NCI-H187 (cell line): Measurements from ENCODE around the gene OR11H6.
"Not testable (repeated sequence)": the region's sequence is repeated elsewhere in the genome, so short reads cannot be mapped to it uniquely, and the experiment has no call there.

Experiments used
- DNase-seq, 2 experiments: peaks; one replicate each; lab custom pipeline; 2025; lab: John Stamatoyannopoulos, UW

The OR11H6 gene

GRCh38 chr14:20223410-20223809 lies at the start of gene OR11H6:
Gene OR11H6 (plus strand): TSS chr14:20223710. CDS start chr14:20223710, 0 bp downstream.
- no peak for DNase-seq

GRCh38 chr14:20174205-20174604 lies 49.3 kb upstream of the OR11H6 start:
- DNase-seq = not testable (repeated sequence)

DNA sequence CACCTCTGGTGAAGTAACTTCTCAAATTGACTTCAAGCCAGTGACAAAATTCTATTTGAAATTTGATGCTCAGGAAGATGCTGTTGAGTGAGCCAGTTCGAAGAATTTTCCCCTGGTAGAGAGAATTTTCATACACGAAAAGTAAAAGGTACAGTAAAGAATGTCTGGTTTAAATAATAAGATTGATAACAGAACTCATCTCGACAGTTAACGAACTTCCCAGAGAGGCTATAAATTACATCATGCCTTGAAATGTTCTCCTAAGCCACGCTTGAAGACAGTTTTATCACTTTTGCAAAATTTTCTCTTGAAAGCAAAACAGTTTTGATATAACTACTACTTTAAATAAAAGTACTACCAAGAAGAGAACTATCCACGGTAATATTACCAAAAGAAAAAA lies 47.2 kb upstream of the OR11H6 start:
- DNase-seq = no peak

DNA sequence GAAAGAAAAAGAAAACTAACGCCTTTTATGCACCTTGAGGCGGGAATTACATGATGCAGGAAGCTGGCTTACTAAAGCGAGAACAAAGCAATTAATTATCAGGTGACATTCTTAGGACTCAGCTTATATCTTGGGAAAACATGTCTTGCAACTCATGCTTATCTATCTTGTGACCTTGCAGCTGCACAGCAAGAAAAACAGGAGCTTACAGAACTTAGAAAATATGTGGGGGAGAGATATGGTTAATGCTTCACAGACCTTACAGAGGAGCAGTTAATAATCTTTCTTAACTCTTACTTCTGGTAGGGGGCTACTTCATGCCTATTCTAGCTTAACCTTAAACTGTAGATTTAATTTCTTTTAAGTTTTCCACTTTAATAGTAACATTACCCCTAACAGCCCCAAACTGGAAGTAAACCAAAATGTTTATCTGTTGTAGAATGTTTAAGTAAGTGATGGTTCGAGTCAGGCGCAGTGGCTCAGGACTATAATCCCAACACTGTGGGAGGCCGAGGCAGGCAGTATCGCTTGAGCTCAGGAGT lies 46.0 kb upstream of the OR11H6 start:
- no peak for DNase-seq

DNA sequence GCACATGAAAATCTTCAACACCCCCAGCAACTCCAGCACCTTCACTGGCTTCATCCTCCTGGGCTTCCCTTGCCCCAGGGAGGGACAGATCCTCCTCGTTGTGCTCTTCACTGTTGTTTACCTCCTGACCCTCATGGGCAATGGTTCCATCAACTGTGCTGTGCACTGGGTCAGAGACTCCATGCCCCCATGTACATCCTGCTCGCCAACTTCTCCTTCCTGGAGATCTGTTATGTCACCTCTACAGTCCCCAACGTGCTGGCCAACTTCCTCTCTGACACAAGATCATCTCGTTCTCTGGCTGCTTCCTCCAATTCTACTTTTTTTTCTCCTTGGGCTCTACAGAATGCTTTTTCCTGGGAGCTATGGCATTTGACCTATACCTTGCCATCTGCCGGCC lies 44.3 kb upstream of the OR11H6 start:
- no peak for DNase-seq

DNA sequence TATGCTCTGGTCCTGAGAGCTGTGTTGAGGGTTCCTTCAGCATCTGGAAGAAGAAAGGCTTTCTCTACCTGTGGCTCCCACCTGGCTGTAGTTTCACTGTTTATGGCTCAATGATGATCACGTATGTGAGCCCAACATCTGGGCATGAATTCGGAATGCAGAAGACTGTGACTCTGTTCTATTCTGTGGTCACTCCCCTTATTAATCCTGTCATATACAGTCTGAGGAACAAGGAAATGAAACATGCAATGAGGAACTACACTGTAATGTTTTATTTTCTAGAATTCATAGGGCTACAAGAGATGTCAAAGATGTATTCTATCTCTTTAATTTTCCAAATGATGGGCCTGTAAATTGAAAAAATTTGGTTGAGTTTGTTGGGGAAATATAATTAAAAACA lies 43.6 kb upstream of the OR11H6 start:
- DNase-seq = no peak

- no peak for DNase-seq
Observed at GRCh38 chr14:20180486-20180885, 43.0 kb upstream of the OR11H6 start.

DNA sequence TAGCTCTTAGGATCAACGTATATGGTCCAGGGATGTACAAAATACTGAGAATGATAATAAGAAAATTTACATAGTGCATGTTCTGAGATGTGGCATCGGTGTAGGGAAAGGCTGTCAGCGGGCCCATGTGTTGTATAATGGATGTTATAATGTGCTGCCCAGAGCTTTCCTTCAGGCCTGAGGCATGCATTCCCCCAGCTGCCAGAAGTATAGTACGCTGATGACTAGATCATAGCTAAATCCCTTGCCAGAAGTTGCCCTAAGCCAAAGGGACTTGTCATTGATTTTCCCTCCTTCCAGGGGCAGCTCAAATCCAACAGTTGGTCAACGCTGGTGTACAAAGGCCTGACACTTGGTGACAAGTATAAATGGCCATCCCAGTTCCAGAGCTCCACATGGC lies 39.3 kb upstream of the OR11H6 start:
- DNase-seq = no peak

DNA sequence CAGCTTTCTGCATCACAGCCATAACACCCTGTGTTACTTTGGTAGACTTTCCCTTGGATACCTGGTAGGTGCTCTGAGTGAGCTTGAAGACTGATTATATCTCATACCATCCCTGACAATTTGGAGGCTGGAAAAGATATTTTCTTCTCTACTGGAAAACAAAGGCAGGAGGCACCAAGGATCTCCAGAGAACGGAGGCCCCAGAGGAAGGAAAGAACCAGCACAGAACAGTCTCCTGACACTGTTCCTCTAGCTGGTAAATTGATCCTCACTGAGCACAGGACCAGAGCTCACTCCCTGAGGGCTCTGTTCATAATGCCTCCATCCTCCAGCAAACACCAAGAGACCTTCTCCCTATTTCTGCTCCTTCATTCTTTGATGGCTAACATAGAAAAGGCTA lies 32.9 kb upstream of the OR11H6 start, which contains the start of gene OR11G2:
TSS of gene OR11G2 (plus strand) at position 301 of the 400 bp plus-strand sequence. CDS start 6,542 bp downstream, outside the sequence.
- DNase-seq = no peak

- no peak for DNase-seq
Observed at GRCh38 chr14:20191396-20191795, 32.1 kb upstream of the OR11H6 start.

GRCh38 chr14:20194101-20194500 lies 29.4 kb upstream of the OR11H6 start:
- DNase-seq = no peak

DNA sequence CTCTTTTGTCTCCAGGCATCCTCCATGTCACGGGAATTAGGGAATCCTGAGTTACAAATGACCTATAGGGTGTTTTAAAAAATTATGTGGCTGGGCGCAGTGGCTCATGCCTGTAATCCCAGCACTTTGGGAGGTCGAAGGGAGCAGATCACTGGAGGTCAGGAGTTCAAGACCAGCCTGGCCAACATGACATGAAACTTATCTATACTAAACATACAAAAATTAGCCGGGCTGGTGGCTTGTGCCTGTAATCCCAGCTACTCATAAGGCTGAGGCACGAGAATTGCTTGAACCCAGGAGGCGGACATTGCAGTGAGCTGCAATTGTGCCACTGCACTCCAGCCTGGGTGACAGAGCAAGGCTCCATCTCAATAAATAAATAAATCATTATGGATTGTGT lies 28.3 kb upstream of the OR11H6 start:
- not testable (repeated sequence) for DNase-seq

- DNase-seq = no peak
Observed at GRCh38 chr14:20195911-20196310, 27.6 kb upstream of the OR11H6 start.

DNA sequence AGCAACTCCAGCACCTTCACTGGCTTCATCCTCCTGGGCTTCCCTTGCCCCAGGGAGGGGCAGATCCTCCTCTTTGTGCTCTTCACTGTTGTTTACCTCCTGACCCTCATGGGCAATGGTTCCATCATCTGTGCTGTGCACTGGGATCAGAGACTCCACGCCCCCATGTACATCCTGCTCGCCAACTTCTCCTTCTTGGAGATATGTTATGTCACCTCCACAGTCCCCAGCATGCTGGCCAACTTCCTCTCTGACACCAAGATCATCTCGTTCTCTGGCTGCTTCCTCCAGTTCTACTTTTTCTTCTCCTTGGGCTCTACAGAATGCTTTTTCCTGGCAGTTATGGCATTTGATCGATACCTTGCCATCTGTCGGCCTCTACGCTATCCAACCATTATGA lies 26.1 kb upstream of the OR11H6 start:
- no peak for DNase-seq

- no peak for DNase-seq
Observed at GRCh38 chr14:20198991-20199390, 24.5 kb upstream of the OR11H6 start.

DNA sequence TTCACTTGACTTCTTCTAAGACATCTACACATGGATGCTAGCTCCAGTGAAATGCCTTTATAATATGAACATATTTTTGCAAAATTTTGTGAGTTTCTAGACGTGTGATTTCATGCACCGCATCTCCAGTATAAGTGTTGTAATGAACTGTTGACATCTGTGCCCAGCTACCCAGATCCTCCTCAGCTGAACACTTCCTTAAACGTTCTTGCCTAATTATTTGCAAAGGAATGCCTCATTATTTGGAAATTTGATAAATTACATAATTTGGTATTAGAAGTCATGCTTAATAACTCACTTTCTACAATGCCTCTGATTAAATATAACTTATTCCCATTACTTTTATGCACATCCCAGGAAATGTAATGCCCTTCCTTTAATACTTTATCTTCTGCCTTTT lies 18.8 kb upstream of the OR11H6 start:
- no peak for DNase-seq

DNA sequence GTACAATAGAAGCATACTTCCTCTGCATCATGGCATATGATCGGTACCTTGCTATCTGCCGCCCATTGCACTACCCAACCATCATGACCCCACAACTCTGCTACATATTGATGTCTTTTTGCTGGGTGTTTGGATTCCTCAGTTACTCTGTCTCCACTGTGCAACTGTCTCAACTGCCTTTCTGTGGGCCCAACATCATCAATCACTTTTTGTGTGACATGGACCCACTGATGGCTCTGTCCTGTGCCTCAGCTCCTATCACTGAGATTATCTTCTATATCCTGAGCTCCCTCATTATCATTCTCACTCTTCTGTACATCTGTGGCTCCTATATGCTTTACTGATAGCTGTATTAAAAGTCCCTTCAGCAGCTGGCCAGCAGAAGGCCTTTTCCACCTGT lies 13.9 kb upstream of the OR11H6 start:
- DNase-seq = no peak

GRCh38 chr14:20212406-20212805 lies 11.1 kb upstream of the OR11H6 start:
- DNase-seq = not testable (repeated sequence)

DNA sequence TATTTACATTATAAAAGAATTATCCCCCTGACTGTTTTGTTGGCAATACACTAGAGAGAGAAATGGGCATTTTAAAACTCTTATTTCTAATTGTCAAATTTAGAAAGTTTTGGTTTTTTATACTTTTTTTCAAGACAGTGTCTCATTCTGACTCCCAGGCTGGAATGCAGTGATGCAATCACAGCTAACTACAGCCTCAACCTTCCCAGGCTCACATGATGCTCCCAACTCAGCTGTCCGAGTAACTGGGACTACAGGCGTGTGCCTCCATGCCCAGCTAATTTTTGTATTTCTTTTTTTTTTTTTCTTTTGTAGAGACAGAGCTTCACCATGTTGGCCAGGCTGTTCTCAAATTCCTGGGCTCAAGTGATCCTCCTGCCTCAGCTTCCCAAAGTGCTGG lies 8.3 kb upstream of the OR11H6 start:
- no peak for DNase-seq

DNA sequence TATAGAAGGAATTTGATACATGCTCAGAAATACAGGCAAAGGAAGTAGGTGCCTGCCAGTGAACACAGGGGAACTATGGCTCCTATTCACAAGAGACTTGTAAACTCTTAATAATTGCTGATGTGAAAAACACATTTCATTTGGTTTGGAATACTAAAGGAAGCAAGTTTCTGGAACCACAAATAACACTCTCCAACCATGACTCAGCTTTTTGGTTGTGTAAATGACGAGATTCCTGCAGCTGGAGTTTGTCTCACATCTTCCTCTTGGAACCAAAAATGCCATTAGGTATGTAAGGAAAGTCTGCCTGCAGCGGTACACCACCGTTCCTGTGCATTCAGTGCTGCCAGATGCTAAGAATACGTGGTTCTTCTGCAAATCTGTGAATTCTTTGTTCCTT lies 4.5 kb upstream of the OR11H6 start:
- no peak for DNase-seq

DNA sequence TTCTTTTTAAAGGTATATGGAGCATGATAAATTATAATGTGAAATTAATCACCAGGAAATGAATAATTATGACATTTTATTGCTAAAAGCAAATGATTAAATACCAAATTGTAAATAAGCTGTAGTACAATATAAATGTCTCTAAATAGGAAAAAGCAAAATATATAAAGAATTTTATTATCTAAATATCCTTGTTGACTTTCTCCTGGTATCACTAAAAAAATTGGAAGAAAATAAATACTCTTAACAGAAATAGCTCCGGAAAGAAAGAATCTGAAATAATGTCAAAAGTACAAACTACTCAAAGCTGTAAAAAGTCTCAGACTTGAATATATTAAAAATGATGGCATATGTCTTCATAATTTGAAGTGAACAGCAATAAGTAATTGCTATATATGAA lies 5.2 kb downstream of the OR11H6 start, which contains the start of gene OR11H7:
TSS of gene OR11H7 (plus strand) at position 301 of the 400 bp plus-strand sequence.
- no peak for DNase-seq

- not testable (repeated sequence) for DNase-seq
Observed at GRCh38 chr14:20235415-20235814, 11.9 kb downstream of the OR11H6 start.

GRCh38 chr14:20247646-20248246 lies 24.2 kb downstream of the OR11H6 start:
- no peak for DNase-seq

DNA sequence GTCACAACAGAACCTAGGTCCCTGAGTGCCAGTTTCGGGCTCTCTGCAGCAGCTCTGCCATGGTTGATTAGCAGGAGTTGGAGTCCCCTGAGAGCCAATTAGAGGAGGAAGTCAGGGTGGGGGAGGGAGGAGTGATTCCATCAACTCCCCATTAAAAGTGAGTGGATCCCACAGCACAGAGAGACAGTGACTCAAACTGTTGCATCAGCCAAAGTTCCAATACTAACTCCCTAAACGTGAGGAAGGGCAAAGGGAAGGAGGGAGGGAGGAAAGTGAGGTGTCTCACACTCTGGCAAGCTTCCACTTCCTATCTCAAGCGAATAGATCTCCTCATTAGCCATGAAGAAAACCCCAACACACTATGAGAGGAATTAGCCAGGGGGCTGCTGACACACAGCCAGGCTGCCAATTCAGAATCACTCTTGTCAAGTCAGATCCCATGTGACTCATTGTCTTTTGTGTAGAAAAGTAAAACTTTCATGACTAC lies 39.2 kb downstream of the OR11H6 start:
- no peak for DNase-seq
